GM12874 (cell line): ENCODE measurements around the gene RTL3.

ENCODE experiments used
- TF ChIP-seq, protein P1 (sequence below): IDR thresholded peaks from 2 replicates; pipeline ENCODE4 v1.5.1; 2011; ENCODE audit warnings: low read depth, mild to moderate bottlenecking, control low read depth, low read length, moderate library complexity; ENCODE audit not compliant: insufficient read depth

The RTL3 gene

DNA sequence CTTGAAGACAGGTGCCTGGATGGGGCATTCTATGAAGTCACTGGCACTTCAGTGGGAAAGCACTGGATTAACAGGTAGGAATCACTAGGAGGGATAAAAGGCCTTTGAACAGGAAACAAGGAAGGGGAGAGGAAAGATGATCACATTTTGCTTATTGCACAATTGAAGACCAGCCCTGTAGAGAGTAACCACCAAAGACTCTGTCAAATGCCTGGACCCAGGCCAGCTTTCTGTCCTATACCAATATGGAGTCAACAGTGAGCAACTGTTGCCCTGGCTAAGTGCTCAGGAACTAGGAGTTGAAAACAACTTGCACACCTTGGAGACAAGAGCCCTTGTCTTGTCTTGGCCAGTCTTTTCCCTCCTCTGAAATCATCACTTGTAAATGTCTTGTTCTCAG, 14.1 kb upstream of the RTL3 start:
- TF ChIP-seq, protein P1, sequence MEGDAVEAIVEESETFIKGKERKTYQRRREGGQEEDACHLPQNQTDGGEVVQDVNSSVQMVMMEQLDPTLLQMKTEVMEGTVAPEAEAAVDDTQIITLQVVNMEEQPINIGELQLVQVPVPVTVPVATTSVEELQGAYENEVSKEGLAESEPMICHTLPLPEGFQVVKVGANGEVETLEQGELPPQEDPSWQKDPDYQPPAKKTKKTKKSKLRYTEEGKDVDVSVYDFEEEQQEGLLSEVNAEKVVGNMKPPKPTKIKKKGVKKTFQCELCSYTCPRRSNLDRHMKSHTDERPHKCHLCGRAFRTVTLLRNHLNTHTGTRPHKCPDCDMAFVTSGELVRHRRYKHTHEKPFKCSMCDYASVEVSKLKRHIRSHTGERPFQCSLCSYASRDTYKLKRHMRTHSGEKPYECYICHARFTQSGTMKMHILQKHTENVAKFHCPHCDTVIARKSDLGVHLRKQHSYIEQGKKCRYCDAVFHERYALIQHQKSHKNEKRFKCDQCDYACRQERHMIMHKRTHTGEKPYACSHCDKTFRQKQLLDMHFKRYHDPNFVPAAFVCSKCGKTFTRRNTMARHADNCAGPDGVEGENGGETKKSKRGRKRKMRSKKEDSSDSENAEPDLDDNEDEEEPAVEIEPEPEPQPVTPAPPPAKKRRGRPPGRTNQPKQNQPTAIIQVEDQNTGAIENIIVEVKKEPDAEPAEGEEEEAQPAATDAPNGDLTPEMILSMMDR, result no peak

DNA sequence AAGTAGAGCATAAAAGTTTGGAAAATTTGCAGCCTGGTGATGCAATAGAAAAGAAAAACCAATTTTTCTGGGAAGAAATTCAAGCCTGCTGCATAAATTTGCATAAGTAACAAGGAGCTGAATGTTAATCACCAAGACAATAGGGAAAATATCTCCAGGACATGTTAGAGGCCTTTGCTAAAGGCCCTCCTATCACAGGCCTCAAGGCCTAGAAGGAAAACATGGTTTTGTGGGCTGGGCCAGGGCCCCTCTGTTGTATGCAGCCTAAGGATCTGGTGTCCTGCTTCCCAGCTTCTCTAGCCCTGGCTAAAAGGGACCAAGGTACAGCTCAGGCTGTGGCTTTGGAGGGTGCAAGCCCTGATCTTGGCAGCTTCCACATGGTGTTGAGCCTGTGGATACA, 6.2 kb upstream of the RTL3 start:
- TF ChIP-seq, protein P1, result no peak

DNA sequence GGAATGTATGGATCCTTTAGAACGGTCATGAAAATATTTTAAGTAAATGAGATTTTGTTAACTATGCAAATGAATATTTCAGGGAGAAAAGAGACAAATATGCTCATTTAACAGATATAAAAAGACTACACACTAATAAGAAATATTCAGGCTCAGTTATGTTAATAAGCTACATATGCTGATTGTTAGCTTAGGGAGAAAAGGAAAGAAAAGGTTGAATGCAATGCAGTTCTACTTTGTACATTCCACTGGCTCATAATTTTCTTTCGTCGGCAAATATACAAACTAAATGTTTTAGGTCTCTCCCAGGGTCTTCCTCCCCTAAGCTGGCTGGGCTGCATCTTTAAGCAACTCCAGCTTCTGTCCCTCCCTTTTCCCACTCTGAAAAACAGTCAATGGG, 2.7 kb upstream of the RTL3 start:
- TF ChIP-seq, protein P1, result no peak

DNA sequence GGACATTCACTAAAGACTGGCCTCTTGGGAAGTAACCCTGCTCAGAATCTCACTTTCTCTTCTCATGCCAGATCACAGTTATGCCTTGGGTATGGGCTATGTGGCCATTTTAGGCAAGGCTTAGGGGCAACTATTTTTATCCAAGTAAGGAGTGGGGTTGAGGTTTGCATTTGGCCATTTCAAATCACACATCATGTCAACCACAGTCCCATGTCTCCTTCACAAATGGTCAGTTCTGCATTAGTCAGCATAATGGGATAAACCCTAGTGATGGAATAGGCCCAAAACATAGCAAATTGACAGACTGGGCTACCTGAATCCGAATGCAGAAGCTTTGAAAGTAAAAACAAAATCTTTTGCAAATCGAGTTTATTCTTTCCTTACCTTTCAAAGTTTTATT, 827 bp upstream of the RTL3 start:
- TF ChIP-seq, protein P1, result no peak

DNA sequence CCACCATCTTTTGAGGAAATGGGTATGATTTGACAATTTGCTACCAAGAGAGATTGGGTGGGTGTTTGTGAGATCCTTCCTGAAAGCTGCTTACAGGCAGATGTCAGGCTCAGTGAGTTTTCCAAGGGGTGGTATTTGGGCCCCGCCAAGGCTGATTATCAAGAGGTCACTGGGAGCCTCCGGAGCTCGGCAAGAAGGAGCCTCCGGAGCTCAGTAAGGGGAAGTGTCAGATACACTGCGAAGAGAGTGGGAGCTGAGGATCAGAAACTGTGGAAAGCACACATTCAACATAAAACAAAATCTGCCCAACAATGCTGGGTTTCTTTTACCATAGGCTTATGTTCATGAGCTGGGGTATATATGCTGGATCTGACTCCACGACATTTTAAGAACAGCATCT, 714 bp downstream of the RTL3 start:
- TF ChIP-seq, protein P1, result no peak

DNA sequence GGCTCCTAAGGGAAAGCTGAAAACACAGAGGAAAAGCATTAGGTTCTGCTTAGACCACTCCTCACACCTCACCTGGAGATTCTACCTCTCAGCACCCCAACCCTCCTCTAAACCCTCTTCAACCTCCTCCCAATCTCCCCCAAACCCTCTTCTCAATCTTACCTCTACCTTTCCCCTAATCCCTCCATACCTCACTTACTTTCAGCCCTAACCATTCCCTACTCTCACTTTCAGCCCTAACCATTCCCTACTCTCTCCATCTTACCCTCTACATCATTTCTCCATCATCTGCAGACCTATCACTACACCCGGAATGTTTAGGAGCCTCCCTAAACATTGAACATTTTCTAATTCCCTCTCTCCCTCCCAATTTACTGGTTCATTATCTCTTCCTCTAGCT, 3.5 kb downstream of the RTL3 start:
- TF ChIP-seq, protein P1, result no peak

DNA sequence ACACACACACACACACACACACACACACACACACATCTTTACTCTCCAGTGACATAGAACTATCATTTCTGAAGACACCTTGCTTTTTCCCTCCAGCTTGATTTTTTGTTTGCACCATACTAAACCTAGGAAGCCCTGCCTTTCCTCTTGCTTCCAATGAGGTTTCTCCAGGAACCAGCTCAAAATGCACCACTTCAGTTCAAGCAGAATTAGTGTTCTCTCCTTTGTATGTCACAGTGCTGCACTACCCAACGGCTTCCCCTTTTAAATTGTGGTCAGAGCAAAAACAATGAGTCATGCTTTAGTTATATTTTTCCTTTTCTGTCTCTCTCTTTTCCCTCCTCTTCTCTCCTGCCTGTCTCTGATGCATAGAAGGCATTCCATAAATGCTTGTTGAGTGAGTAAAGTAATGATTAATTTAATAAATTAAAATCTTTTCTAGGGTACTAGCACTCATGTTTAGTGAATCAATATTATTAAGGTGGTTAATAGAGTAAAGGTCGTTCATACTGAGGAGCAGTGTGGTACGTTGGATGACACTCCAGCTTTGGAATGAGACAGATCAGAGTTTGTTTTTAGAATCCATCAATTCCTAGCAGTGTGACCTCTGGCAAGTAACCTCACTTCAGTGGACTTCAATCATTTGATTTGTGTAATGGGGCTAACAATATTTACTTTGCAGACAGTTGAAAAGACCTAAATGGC, 5.9 kb downstream of the RTL3 start:
- TF ChIP-seq, protein P1, result no peak
